ENCODE results near the gene PSMD6. TPM values are rescaled to one million over a fixed set of nuclear protein-coding genes. Genes with fewer than 3 reads are reported as not detected.

Gene PSMD6
- polyA plus RNA-seq, 2 donors, result 36.0 to 80.7 TPM

DNA sequence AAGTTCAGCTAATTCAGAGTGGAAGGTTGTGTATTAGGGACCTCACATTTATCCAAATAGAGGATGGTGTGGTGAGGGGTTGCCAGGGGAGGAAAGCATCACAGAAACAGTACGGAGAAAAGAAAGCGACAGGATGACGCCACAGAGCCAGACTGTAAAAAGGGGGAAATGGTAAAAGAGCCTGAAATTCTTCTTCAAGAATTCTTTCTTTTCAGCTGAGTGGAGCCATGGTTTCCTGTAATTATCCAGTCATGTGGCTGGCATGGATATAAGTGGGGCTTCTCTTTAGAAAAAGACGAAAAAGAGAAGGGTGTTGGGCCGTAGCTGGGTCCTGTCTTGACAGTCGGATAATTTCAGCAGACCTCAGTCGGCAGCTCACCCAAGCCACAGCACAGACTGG is 24.5 kb upstream of the PSMD6 start:
- Histone ChIP-seq H3K27ac (ENCODE audit: low read depth in 2 of 2, low read length in 1 of 2) (no peak overlapping the region), H3K4me3 (ENCODE audit: low read depth in 1 of 2, low read length in 2 of 2) (no peak overlapping the region), H3K4me1 (ENCODE audit: control insufficient read depth in 2 of 2, insufficient read depth in 2 of 2, low read length in 1 of 2) (no peaks in the 10 kb centered on the region), H3K36me3 (ENCODE audit: control insufficient read depth in 2 of 2, insufficient read depth in 2 of 2, low read length in 1 of 2) (no peaks in the 10 kb centered on the region), H3K9me3 (ENCODE audit: control insufficient read depth in 2 of 2, insufficient read depth in 1 of 2, low read depth in 1 of 2, low read length in 1 of 2) (no peaks in the 10 kb centered on the region), H3K27me3 (ENCODE audit: control insufficient read depth in 1 of 2, insufficient read depth in 2 of 2, low read length in 2 of 2) (no peaks in the 10 kb centered on the region)
- WGBS, 2 donors, result 88 to 92% methylated on average over 7 of the region's 7 CpGs

DNA sequence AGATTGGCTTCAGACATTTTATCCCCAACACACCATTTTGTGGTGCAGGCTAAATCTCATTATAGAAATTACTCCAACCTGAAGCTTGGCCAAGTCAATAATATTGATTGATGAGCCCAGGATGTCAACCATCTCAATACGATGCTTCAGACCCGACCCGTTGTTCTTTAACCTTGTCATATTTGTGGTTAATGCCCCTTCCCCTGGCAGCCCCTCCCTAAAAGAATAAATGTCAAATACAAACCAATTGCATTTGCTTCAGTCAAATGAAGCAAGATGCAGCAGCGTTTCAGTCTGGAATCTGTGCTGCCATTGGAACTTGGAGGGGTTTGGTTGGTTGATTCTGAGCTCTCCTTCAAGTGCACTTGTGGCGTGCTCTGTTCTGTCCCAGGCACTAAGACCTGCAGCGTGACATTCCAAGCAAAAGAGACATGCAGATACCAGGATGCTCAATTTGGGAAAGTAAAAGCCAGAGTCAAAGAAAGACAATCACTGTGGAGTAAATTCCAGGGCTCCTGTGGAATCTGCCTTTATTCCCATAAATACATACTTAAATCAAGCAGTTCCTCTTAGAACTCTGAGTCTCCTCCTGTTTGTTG is 23.8 kb upstream of the PSMD6 start:
- Histone ChIP-seq H3K9me3 (ENCODE audit: control insufficient read depth in 2 of 2, insufficient read depth in 1 of 2, low read depth in 1 of 2, low read length in 1 of 2) (no peaks in the 10 kb centered on the region), H3K27ac (ENCODE audit: low read depth in 2 of 2, low read length in 1 of 2) (no peak overlapping the region), H3K27me3 (ENCODE audit: control insufficient read depth in 1 of 2, insufficient read depth in 2 of 2, low read length in 2 of 2) (no peaks in the 10 kb centered on the region), H3K36me3 (ENCODE audit: control insufficient read depth in 2 of 2, insufficient read depth in 2 of 2, low read length in 1 of 2) (no peaks in the 10 kb centered on the region), H3K4me3 (ENCODE audit: low read depth in 1 of 2, low read length in 2 of 2) (no peak overlapping the region), H3K4me1 (ENCODE audit: control insufficient read depth in 2 of 2, insufficient read depth in 2 of 2, low read length in 1 of 2) (no peaks in the 10 kb centered on the region)
- 48 to 67% methylated on average over 6 of the region's 6 CpGs for WGBS, 2 donors

DNA sequence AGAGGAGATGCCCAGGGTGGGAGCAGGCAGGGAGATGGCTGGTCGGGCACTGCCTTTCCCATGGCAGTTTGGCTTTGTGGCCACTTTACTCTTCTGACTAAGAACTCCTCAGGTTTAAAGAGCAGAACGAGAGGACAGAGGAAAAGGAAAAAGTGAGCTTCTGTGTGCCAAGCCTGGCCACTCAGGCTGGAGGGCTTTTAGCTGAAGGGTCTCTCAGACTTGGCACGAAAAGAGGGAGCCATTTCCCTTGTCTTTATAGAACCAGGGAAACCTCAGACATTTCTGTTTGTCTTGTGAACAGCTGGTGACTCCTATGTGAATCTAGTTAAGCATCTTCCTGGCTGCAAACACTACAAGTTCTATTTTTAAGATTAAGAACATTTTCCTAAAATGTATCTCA is 23.3 kb upstream of the PSMD6 start:
- 81 to 83% methylated on average over 3 of the region's 3 CpGs for WGBS, 2 donors

DNA sequence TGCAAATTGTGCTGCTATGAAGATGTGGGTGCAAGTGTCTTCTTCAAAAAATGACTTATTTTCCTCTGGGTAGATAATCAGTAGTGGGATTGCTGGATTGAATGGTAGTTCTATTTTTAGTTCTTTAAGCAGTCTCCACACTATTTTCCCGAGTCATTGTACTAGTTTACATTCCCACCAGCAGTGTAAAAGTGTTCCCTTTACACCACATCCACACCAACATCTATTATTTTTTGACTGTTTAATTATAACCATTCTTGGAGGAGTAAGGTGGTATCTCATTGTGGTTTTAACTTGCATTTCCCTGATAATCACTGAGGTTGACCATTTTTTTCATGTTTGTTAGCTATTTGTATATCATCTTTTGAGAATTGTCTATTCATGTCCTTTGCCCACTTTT is 19.7 kb upstream of the PSMD6 start:
- H3K4me3 ChIP-seq (ENCODE audit: low read depth in 1 of 2, low read length in 2 of 2), result no peak overlapping the region
- no peaks in the 10 kb centered on the region for H3K9me3 ChIP-seq (ENCODE audit: control insufficient read depth in 2 of 2, insufficient read depth in 1 of 2, low read depth in 1 of 2, low read length in 1 of 2)
- no peaks in the 10 kb centered on the region for H3K36me3 ChIP-seq (ENCODE audit: control insufficient read depth in 2 of 2, insufficient read depth in 2 of 2, low read length in 1 of 2)
- 63 to 76% methylated on average over 1 of the region's 1 CpG for WGBS, 2 donors
- no peaks in the 10 kb centered on the region for H3K27me3 ChIP-seq (ENCODE audit: control insufficient read depth in 1 of 2, insufficient read depth in 2 of 2, low read length in 2 of 2)
- H3K4me1 ChIP-seq (ENCODE audit: control insufficient read depth in 2 of 2, insufficient read depth in 2 of 2, low read length in 1 of 2), result no peaks in the 10 kb centered on the region
- no peak overlapping the region for H3K27ac ChIP-seq (ENCODE audit: low read depth in 2 of 2, low read length in 1 of 2)

More for the DNA sequence above, 23.3 kb upstream of the PSMD6 start:
- H3K27ac ChIP-seq (ENCODE audit: low read depth in 2 of 2, low read length in 1 of 2), result no peak overlapping the region
- no peaks in the 10 kb centered on the region for H3K27me3 ChIP-seq (ENCODE audit: control insufficient read depth in 1 of 2, insufficient read depth in 2 of 2, low read length in 2 of 2)
- no peaks in the 10 kb centered on the region for H3K36me3 ChIP-seq (ENCODE audit: control insufficient read depth in 2 of 2, insufficient read depth in 2 of 2, low read length in 1 of 2)
- no peaks in the 10 kb centered on the region for H3K4me1 ChIP-seq (ENCODE audit: control insufficient read depth in 2 of 2, insufficient read depth in 2 of 2, low read length in 1 of 2)
- H3K4me3 ChIP-seq (ENCODE audit: low read depth in 1 of 2, low read length in 2 of 2), result no peak overlapping the region
- no peaks in the 10 kb centered on the region for H3K9me3 ChIP-seq (ENCODE audit: control insufficient read depth in 2 of 2, insufficient read depth in 1 of 2, low read depth in 1 of 2, low read length in 1 of 2)

DNA sequence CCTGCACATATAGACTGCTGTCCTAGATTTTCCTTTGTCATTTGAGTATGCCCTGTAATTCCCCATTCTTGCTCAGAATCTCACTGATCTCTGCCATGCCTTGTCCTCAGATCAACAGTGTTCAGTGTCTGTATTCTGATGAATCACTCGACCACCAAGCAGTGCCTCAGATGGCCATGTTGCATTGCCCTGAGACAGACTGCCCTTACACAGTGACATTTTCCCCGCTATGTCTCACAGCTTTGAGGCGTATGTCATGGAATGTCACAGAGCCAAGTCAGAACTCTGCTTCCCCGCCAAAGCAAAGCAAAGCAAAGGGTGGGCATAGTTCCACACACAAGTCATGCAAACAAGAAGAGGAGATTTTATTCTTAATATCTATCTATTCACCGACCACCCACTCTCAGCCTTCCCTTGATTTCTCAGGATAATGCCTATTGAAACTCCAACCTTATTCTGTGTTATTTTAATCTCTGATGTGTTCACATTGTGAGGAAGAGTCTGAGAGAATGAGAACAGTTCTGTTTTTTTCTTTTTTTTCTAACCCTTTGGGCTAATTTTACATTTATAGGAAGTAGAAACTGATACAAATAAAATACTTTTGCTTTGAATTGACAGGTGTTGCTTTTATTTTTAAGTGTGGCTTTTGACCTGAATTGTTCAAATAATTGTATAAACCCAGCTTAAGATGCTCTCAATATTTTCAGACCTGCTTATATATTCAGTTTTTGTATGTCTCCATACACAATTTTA is 16.9 kb upstream of the PSMD6 start:
- no peak overlapping the region for H3K4me3 ChIP-seq (ENCODE audit: low read depth in 1 of 2, low read length in 2 of 2)
- H3K9me3 ChIP-seq (ENCODE audit: control insufficient read depth in 2 of 2, insufficient read depth in 1 of 2, low read depth in 1 of 2, low read length in 1 of 2), result no peaks in the 10 kb centered on the region
- H3K4me1 ChIP-seq (ENCODE audit: control insufficient read depth in 2 of 2, insufficient read depth in 2 of 2, low read length in 1 of 2), result no peaks in the 10 kb centered on the region
- H3K36me3 ChIP-seq (ENCODE audit: control insufficient read depth in 2 of 2, insufficient read depth in 2 of 2, low read length in 1 of 2), result no peaks in the 10 kb centered on the region
- no peaks in the 10 kb centered on the region for H3K27me3 ChIP-seq (ENCODE audit: control insufficient read depth in 1 of 2, insufficient read depth in 2 of 2, low read length in 2 of 2)
- 66 to 68% methylated on average over 5 of the region's 5 CpGs for WGBS, 2 donors
- no peak overlapping the region for H3K27ac ChIP-seq (ENCODE audit: low read depth in 2 of 2, low read length in 1 of 2)

DNA sequence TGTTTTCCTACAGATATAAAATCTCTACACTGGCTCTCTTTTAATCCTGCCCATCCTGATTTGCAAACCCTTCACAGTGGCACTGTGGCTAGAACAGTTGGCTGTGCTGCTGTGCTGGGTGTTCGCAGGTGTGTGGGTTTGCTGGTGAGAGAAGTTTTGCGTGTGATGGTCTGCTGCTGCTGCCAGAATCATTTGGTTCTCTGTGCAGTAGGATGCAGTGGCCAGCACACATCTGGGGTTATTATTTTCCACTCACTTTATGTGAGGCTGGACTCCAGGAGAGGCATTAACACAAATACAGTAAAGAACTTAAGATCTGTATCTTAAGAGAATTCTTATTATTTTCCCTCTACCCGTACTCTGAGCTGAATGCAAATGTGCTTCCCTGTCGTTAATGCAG is 16.0 kb upstream of the PSMD6 start:
- Histone ChIP-seq H3K27ac (ENCODE audit: low read depth in 2 of 2, low read length in 1 of 2) (no peak overlapping the region), H3K9me3 (ENCODE audit: control insufficient read depth in 2 of 2, insufficient read depth in 1 of 2, low read depth in 1 of 2, low read length in 1 of 2) (no peaks in the 10 kb centered on the region), H3K27me3 (ENCODE audit: control insufficient read depth in 1 of 2, insufficient read depth in 2 of 2, low read length in 2 of 2) (no peaks in the 10 kb centered on the region), H3K36me3 (ENCODE audit: control insufficient read depth in 2 of 2, insufficient read depth in 2 of 2, low read length in 1 of 2) (no peaks in the 10 kb centered on the region), H3K4me3 (ENCODE audit: low read depth in 1 of 2, low read length in 2 of 2) (no peak overlapping the region), H3K4me1 (ENCODE audit: control insufficient read depth in 2 of 2, insufficient read depth in 2 of 2, low read length in 1 of 2) (no peaks in the 10 kb centered on the region)
- WGBS, 2 donors, result 75 to 78% methylated on average over 4 of the region's 4 CpGs

DNA sequence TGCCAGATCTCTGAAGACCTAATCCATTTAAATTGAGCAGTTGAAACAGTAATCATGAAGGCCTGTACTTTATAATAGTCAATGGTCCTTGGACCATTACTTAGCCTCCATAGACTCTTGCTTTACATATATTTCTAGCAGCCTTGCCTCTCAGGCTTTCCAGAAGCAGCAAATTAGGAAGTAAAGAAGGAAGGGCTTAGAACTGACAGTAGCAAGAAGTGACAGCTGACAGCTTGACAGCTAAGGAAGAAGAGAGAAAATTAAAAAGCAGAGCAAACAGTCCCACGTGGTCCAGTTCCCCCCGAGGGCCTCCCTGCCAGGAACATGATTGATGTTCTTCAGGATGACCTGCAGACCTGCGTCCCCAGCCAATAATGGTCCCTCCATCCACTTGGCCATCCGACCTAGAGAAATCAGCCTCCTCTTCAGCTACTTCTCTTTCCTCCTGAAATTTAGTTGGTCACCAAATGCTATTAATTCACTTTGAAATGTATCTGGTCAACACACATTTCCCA is 15.0 kb upstream of the PSMD6 start:
- Histone ChIP-seq H3K36me3 (ENCODE audit: control insufficient read depth in 2 of 2, insufficient read depth in 2 of 2, low read length in 1 of 2) (no peaks in the 10 kb centered on the region), H3K27ac (ENCODE audit: low read depth in 2 of 2, low read length in 1 of 2) (no peak overlapping the region), H3K9me3 (ENCODE audit: control insufficient read depth in 2 of 2, insufficient read depth in 1 of 2, low read depth in 1 of 2, low read length in 1 of 2) (peaks cover 3 to 5% of the 10 kb centered on the region in 2 donors), H3K4me3 (ENCODE audit: low read depth in 1 of 2, low read length in 2 of 2) (no peak overlapping the region), H3K4me1 (ENCODE audit: control insufficient read depth in 2 of 2, insufficient read depth in 2 of 2, low read length in 1 of 2) (no peaks in the 10 kb centered on the region), H3K27me3 (ENCODE audit: control insufficient read depth in 1 of 2, insufficient read depth in 2 of 2, low read length in 2 of 2) (no peaks in the 10 kb centered on the region)
- WGBS, 2 donors, result 50 to 58% methylated on average over 4 of the region's 4 CpGs

DNA sequence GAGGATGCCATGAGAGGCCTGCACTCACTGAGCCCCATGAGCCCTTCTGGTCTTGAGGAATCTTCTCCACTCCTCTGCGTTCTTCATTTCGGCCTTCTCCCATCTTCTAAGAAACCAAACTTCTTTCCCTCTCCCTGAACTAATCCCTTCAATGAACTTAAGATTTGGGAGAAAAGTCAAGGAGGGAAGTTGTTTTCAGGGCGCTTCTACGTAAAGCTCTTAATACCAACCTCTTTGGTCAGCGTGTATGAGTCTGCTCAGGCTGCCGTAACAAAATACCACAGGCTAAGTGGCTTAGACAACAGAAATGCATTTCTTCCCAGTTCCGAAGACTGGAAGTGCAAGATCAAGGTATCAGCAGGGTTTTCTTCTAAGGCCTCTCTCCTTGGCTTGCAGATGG is 13.8 kb upstream of the PSMD6 start:
- H3K4me3 ChIP-seq (ENCODE audit: low read depth in 1 of 2, low read length in 2 of 2), result no peak overlapping the region
- no peaks in the 10 kb centered on the region for H3K27me3 ChIP-seq (ENCODE audit: control insufficient read depth in 1 of 2, insufficient read depth in 2 of 2, low read length in 2 of 2)
- WGBS, 2 donors, result 96 to 99% methylated on average over 7 of the region's 7 CpGs
- peaks cover 3 to 5% of the 10 kb centered on the region in 2 donors for H3K9me3 ChIP-seq (ENCODE audit: control insufficient read depth in 2 of 2, insufficient read depth in 1 of 2, low read depth in 1 of 2, low read length in 1 of 2)
- no peaks in the 10 kb centered on the region for H3K4me1 ChIP-seq (ENCODE audit: control insufficient read depth in 2 of 2, insufficient read depth in 2 of 2, low read length in 1 of 2)
- no peak overlapping the region for H3K27ac ChIP-seq (ENCODE audit: low read depth in 2 of 2, low read length in 1 of 2)
- H3K36me3 ChIP-seq (ENCODE audit: control insufficient read depth in 2 of 2, insufficient read depth in 2 of 2, low read length in 1 of 2), result no peaks in the 10 kb centered on the region

DNA sequence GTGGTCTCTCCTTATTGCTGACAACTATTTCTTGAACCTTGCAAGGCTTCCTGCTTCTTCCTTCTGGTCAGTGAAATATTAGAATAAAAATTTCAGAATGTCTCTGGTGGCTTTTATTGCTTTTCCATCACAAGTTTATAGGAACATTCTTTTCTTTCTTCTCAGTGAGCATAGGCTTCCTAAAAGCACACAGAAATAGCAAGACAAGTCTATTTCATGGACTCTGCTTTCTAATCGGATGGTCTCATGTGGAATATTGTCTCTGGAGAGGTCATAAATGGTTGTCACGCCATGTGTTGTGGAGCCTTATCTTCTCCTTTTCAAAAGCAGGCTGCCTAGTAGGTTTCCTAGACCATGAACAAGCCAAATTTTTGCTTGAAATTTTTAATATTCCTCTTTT is 9.8 kb upstream of the PSMD6 start:
- Histone ChIP-seq H3K9me3 (ENCODE audit: control insufficient read depth in 2 of 2, insufficient read depth in 1 of 2, low read depth in 1 of 2, low read length in 1 of 2) (peaks cover 3 to 5% of the 10 kb centered on the region in 2 donors), H3K27ac (ENCODE audit: low read depth in 2 of 2, low read length in 1 of 2) (no peak overlapping the region), H3K4me3 (ENCODE audit: low read depth in 1 of 2, low read length in 2 of 2) (no peak overlapping the region), H3K36me3 (ENCODE audit: control insufficient read depth in 2 of 2, insufficient read depth in 2 of 2, low read length in 1 of 2) (no peaks in the 10 kb centered on the region), H3K27me3 (ENCODE audit: control insufficient read depth in 1 of 2, insufficient read depth in 2 of 2, low read length in 2 of 2) (no peaks in the 10 kb centered on the region), H3K4me1 (ENCODE audit: control insufficient read depth in 2 of 2, insufficient read depth in 2 of 2, low read length in 1 of 2) (no peaks in the 10 kb centered on the region)
- 91% methylated on average over 2 of the region's 2 CpGs for WGBS, 2 donors

All from esophagus (tissue), 2 donors.